HepG2 (cell line): ENCODE measurements around the gene DDAH1. TPM values are rescaled to one million over a fixed set of nuclear protein-coding genes. Genes with fewer than 3 reads are reported as not detected.
A peak's percentile ranks its signal among the peaks of the same experiment; 100 is the strongest.

Experiments used
- CENPT ChIP-seq: sonication (generic); formaldehyde crosslinking; IDR thresholded peaks from 2 replicates; pipeline ENCODE4 v1.8.0; 2022; ENCODE audit warnings: low read depth, mild to moderate bottlenecking, moderate library complexity, missing genetic modification reagents
- DZIP1 ChIP-seq: sonication (generic); formaldehyde crosslinking; IDR thresholded peaks from 2 replicates; pipeline ENCODE4 v1.5.0; 2020; ENCODE audit warnings: mild to moderate bottlenecking, missing genetic modification reagents
- FUBP1 ChIP-seq: sonication (generic); formaldehyde crosslinking; IDR thresholded peaks from 2 replicates; pipeline ENCODE4 v1.5.1; 2020; ENCODE audit warnings: missing genetic modification reagents, mild to moderate bottlenecking, borderline replicate concordance
- GPN1 ChIP-seq: sonication (generic); formaldehyde crosslinking; IDR thresholded peaks from 2 replicates; pipeline ENCODE4 v1.5.1; 2020; ENCODE audit warnings: missing genetic modification reagents, borderline replicate concordance
- RBAK ChIP-seq: sonication (generic); formaldehyde crosslinking; IDR thresholded peaks from 2 replicates; pipeline ENCODE4 v1.5.1; 2020; ENCODE audit warnings: mild to moderate bottlenecking, missing genetic modification reagents
- SETDB1 ChIP-seq: sonication (generic); formaldehyde crosslinking; IDR thresholded peaks from 2 replicates; pipeline ENCODE4 v1.5.1; 2020; ENCODE audit warnings: missing genetic modification reagents, mild to moderate bottlenecking, borderline replicate concordance
- SOX6 ChIP-seq, 2 experiments: fragments of 450-650 bp in 1 of 2; sonication (generic) in 1 of 2; formaldehyde crosslinking in 1 of 2; IDR thresholded peaks; 2 replicates each; pipeline versions ENCODE4 v1.4.0 to v1.6.1; 2017 to 2020; ENCODE audit warnings: antibody characterized with exemption in 1 of 2, mild to moderate bottlenecking in 1 of 2, missing genetic modification reagents in 1 of 2
- SP140L ChIP-seq: sonication (generic); formaldehyde crosslinking; IDR thresholded peaks from 2 replicates; pipeline ENCODE4 v1.4.0; 2020; ENCODE audit warnings: missing genetic modification reagents, borderline replicate concordance
- TBX3 ChIP-seq: fragments of 450-650 bp; IDR thresholded peaks from 2 replicates; pipeline ENCODE4 v1.6.1; 2017; ENCODE audit warnings: antibody characterized with exemption, mild to moderate bottlenecking, inconsistent platforms, borderline replicate concordance
- ZBTB40 ChIP-seq, 2 experiments: fragments of 450-650 bp in 1 of 2; sonication (generic) in 1 of 2; formaldehyde crosslinking in 1 of 2; IDR thresholded peaks; 2 replicates each; pipeline versions ENCODE4 v1.6.1 to v1.8.0; 2016 to 2022; ENCODE audit warnings: antibody characterized with exemption in 1 of 2, mild to moderate bottlenecking in 1 of 2, missing genetic modification reagents in 1 of 2
- ZNF138 ChIP-seq: sonication (generic); formaldehyde crosslinking; IDR thresholded peaks from 2 replicates; pipeline ENCODE4 v1.5.0; 2020; ENCODE audit warnings: mild to moderate bottlenecking, low read depth, missing genetic modification reagents
- ZNF547 ChIP-seq: sonication (generic); formaldehyde crosslinking; IDR thresholded peaks from 2 replicates; pipeline ENCODE4 v1.5.1; 2020; ENCODE audit warnings: mild to moderate bottlenecking, missing genetic modification reagents
- ZNF619 ChIP-seq: sonication (generic); formaldehyde crosslinking; IDR thresholded peaks from 2 replicates; pipeline ENCODE4 v1.4.0; 2020; ENCODE audit warnings: mild to moderate bottlenecking, missing genetic modification reagents
- ZNF709 ChIP-seq: sonication (generic); formaldehyde crosslinking; IDR thresholded peaks from 2 replicates; pipeline ENCODE4 v1.5.0; 2020; ENCODE audit warnings: mild to moderate bottlenecking, missing genetic modification reagents
- polyA plus RNA-seq, 8 experiments: library from polyadenylated mRNA; depleted of rRNA in 3 of 8; stranded (reverse) in 7 of 8; unstranded in 1 of 8; fragments of >200 nt; fragmentation: Illumina TruSeq in 4 of 8; extraction: Trizol in 4 of 8; gene quantifications; 2 replicates each; pipeline versions ENCODE4 v1.2.1 to v1.2.3, GENCODE V29; 2011 to 2016; ENCODE audit warnings: low read depth in 4 of 8, missing spikeins in 1 of 8, mixed read lengths in 1 of 8; ENCODE audit not compliant: insufficient read depth in 1 of 8
- total RNA-seq, 5 experiments: library from RNA; depleted of rRNA; stranded (reverse); fragments of >200 nt; fragmentation: Illumina TruSeq; extraction: Trizol; gene quantifications; 2 replicates each; pipeline ENCODE4 v1.2.3, GENCODE V29; 2016; ENCODE audit warnings: low read depth in 1 of 5

Gene DDAH1
- total and polyA plus RNA-seq, 2 of the 13 experiments (the other 11 are each of a cell fraction or from before 2014, with no cell fraction given) = 39.7 to 64.4 TPM

GRCh38 chr1:85297855-85298629, 166.9 kb downstream of the DDAH1 start (continued):
- TF ChIP-seq DZIP1 (CRISPR knock-in tag) (no peak), SP140L (CRISPR knock-in tag) (no peak), SOX6 (IDR thresholded peaks at IDR 0.05) (no peak), SOX6 (CRISPR knock-in tag; IDR thresholded peaks at IDR 0.05) (peak; percentile 69; the same call in 1 of the 2 replicates), RBAK (CRISPR knock-in tag) (no peak), GPN1 (no peak), CENPT (CRISPR knock-in tag) (no peak), ZNF547 (CRISPR knock-in tag) (no peak), FUBP1 (CRISPR knock-in tag) (no peak), ZNF709 (CRISPR knock-in tag) (no peak), SETDB1 (CRISPR knock-in tag) (no peak), TBX3 (peak; percentile 26; the same call in 1 of the 2 replicates), ZNF138 (CRISPR knock-in tag) (no peak), ZBTB40 (IDR thresholded peaks at IDR 0.05) (no peak), ZBTB40 (CRISPR knock-in tag; IDR thresholded peaks at IDR 0.05) (no peak), ZNF619 (CRISPR knock-in tag) (no peak)
